Stromal cell of bone marrow (primary cell): ENCODE results near the gene ERCC2.
A peak's percentile ranks its signal among the peaks of the same experiment; 100 is the strongest.
"Not testable (repeated sequence)": the region's sequence is repeated elsewhere in the genome, so short reads cannot be mapped to it uniquely, and the experiment has no call there.

Experiments
- DNase-seq: peaks from one replicate; pipeline ENCODE4 v3.0.0-alpha.2; 2012; ENCODE audit warnings: low read depth

ERCC2 gene

GRCh38 chr19:45370410-45371204, at the start of gene ERCC2:
TSS of gene ERCC2 (minus strand) at chr19:45370573. CDS start at chr19:45370540, 33 bp downstream.
- DNase-seq = peak; percentile 97

GRCh38 chr19:45419895-45420294, 49.5 kb upstream of the ERCC2 start:
- no peak for DNase-seq

GRCh38 chr19:45419396-45419795, 49.0 kb upstream of the ERCC2 start:
- no peak for DNase-seq

GRCh38 chr19:45418802-45419201, 48.4 kb upstream of the ERCC2 start:
- DNase-seq = no peak

- DNase-seq = no peak
Observed at GRCh38 chr19:45417151-45417550, 46.8 kb upstream of the ERCC2 start.

GRCh38 chr19:45414468-45414867, 44.1 kb upstream of the ERCC2 start:
- no peak for DNase-seq

- DNase-seq = no peak
Observed at GRCh38 chr19:45413497-45413896, 43.1 kb upstream of the ERCC2 start.

- not testable (repeated sequence) for DNase-seq
Observed at GRCh38 chr19:45410330-45410729, 40.0 kb upstream of the ERCC2 start.

GRCh38 chr19:45409557-45409920, 39.2 kb upstream of the ERCC2 start:
- no peak for DNase-seq

- DNase-seq = no peak
Observed at GRCh38 chr19:45408830-45409556, 38.6 kb upstream of the ERCC2 start.

GRCh38 chr19:45408121-45408520, 37.7 kb upstream of the ERCC2 start:
- no peak for DNase-seq

GRCh38 chr19:45407585-45407984, 37.2 kb upstream of the ERCC2 start:
- not testable (repeated sequence) for DNase-seq

GRCh38 chr19:45407091-45407375, 36.7 kb upstream of the ERCC2 start:
- DNase-seq = no peak

GRCh38 chr19:45406226-45407090, 36.1 kb upstream of the ERCC2 start, which contains the start of gene POLR1G:
TSS of gene POLR1G (plus strand) at chr19:45406644. CDS start at chr19:45406697, 53 bp downstream.
- peak; percentile 75 for DNase-seq

- peak; percentile 79 for DNase-seq
Observed at GRCh38 chr19:45405435-45406225, 35.3 kb upstream of the ERCC2 start.

- no peak for DNase-seq
Observed at GRCh38 chr19:45404557-45405434, 34.4 kb upstream of the ERCC2 start, which contains the start of gene PPP1R13L. TSS of gene PPP1R13L (minus strand) at chr19:45405069. CDS start at chr19:45398318, 6,751 bp downstream.

GRCh38 chr19:45403781-45404556, 33.6 kb upstream of the ERCC2 start:
- DNase-seq = no peak

GRCh38 chr19:45403272-45403671, 32.9 kb upstream of the ERCC2 start:
- DNase-seq = no peak

GRCh38 chr19:45402298-45403061, 32.1 kb upstream of the ERCC2 start:
- no peak for DNase-seq
